ENCODE results near the gene DGLUCY.
"Not testable (repeated sequence)": the region's sequence is repeated elsewhere in the genome, so short reads cannot be mapped to it uniquely, and the experiment has no call there.

DGLUCY gene

DNA sequence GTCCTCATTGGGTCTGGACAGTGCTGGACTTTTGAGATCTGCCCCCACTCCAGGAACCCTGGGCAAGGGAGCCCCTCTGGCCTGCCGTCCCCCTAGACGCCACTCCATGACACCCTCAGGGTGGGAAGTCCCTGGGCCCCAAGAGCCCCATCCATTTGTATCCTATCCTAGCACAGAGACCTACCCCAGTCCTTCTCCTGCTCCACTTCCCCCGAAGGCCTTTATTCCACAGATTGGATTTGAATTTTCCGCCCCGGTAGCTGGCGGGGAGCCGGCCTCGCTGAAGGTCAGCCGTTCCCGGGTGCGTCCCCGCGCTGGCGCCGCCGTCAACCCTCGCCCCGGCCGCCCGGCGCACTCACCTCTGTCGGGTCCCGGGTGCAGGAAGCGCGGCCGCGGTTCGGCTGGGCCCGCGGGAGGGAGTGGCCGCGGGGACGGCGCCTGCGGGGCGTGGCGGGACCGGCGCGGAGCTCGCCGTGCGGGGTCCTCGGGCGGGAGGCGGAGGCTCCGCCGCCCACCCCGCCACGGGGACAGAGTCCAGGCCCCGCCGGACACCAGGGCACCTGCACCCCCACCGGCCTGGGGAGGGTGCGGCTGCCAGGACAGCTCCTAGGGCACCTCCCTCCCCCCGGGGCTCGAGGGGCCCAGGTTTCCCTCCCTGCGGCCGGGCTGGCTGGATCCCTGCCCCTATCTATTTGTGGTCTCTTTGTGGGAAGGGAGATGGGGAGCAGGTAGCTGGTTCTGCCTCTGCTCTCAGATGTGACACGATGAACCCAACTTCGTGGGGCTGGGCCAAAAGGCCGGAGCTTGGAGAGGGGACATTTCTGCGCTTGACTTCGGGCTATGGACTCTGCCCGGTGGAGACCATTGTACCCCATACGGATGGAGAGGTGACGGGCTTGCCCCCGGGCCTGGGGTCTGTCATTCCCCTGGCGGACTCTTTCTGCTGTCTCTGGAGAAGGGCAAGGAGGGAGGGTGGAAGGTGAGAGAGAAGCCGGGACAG, 150.6 kb downstream of the DGLUCY start:
- FAIRE-seq, result no peak

DNA sequence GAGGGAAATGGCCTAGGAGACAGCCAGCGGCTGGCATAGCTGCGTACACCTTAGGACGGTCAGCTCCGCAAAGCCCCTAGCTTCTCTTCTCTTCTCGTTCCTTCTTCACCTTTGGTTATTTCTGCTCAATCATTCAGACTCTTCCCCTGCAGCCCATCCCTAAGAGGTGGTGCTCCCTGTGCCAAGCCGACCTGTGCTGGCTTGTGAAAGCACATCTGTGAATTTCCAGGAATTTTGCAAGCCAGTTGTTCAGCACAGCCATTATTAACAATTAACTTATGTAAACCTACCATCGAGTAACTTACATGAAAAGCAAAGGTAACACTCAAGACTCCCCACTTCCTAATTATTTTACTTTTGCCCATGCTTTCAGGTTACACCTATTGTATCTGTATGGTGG, 151.5 kb downstream of the DGLUCY start:
- no peak for FAIRE-seq

GRCh38 chr14:91266276-91266675, 152.4 kb downstream of the DGLUCY start:
- not testable (repeated sequence) for FAIRE-seq

DNA sequence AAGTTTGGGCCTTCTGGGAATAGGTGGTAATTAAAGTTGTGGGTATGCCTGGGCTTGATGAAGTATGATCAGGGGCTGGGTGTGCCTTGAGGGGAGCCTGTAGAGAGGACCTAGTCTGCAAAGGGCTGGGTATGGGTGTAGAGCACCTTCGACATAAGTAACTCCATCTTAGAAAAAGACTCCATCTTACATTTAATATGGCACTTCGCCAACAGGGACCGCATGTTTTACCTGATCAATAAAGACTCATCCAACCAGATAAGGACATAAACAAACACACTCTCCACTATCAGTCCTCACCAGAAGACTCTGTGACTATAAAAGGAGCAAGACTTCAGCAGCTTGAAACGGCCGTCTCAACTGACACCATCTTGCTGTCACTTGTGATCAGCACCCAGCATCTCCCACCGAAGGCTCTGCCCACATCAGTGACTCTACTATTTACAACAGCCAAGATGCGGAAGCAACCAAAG, 154.1 kb downstream of the DGLUCY start:
- no peak for FAIRE-seq

DNA sequence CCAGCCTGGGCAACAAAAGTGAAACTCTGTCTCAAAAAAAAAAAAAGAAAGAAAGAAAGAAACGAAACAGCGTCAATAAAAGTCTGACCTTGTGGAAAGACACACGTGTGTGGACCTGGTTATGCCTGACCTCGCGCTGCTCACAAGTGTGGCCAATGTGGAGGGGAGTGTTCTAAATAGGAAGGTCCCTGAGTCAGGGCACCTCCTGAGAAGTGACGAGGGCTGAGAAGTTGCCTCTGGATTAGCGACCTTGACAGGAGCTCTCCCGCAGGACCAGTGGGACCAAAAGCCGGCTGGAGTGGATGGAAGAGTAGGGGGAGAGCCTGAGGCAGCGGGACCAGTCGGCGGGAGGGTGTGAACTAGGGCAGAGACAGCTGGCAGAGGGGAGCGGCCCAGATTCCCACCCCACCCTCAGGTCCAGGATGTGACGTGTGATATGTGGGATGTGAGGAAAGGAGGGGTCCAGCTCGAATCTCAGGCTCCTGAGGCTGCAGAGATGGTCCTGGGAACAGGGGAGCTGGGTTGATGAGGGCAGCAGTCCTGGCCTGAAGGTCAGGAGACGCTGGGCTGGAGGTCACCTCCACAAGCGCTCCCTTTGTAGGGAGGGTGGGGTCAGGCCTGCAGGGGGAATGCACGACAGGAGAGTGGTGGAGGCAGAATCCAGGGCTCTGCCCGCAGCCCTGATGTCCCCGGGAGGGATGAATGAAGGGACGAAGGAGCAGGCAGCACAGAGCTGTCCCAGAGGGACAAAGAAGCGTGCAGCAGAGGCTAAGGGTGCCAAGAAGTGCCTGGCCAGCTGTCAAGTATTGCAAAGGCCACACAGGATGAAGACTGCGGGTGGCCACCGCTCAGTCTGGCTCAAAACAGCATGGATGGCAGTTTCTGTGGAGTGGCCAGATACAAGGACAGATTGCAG, 155.5 kb downstream of the DGLUCY start:
- no peak for FAIRE-seq

GRCh38 chr14:91270188-91270587, 156.3 kb downstream of the DGLUCY start:
- FAIRE-seq, result no peak

DNA sequence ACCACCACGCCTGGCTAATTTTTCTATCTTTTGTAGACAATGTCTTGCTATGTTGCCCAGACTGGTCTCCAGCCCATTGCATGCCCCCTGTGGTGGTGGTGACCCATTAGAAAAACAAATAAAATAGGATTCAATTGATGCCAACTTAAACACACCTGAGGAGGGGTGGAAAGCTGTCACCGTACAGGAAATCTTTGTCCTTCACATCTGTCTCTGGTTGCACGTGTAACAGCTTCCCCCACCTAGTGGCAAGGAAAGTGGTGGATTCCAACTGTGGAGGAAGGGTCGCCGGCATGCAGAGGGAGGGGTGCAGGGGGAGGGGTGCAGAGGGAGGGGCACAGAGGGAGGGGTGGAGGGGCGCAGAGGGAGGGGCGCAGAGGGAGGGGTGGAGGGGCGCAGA, 156.7 kb downstream of the DGLUCY start:
- FAIRE-seq, result no peak

DNA sequence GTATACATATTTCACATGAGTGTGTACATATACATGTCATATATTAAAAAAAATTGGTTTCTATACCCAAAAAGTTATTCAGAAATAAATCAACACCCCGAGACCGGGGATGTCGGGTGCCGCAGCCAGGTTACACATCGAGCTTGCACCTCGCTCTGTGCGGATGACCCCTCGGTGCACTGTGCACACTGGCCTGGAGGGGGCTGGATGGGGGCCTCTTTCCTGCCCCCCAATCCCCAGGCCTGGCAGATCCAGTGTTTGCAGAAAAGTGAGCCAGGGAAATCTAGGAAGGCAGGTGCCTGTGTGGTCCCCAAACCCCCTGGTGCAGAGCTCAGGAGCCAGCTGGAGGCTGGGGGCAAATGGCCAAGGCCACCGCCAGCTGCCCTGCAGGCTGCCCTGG, 157.8 kb downstream of the DGLUCY start:
- no peak for FAIRE-seq

DNA sequence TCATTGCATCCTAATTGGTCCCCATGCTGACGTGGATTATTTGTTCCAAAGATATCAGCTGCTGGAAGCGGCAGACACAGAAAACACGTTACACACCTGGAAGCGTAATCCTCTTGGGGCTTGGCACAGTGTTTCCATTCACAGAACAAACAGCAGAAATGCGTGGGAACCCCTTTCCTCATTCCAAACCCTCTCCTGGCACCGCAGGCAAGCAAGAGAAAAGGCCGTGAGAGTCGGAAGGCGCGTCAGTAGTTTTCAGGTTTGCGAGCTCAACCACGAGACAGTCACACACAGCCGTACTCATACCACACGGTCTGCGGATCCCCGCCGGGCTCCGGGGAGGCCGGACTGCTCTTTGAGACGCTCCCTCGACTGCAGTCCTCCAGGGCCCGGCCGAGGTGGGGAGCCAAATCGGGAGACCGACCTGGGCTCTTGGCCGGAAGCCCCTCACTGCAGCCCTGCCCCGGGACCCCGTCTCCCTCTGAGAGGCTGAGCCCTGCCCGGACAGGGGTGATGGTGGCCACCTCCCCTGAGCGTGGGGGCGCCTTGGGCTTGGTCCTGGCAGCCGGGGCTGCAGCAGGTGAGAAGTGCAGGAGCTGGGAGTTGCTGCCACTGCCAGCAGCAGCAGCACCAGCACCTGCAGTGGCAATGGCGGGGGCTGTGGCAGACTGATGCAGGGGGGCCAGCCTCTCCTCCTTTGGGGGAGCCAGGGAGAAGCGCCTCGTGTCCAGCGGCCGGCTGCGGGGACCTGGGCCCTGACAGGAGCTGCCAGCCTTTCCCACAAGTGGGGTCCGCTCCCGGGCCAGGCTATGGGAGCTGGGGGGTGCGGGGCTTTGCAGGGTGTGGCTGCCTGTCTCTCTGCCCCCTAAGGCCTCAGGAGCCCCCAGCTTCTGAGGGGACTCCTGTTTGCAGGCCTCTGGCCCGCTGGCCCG, 158.7 kb downstream of the DGLUCY start:
- FAIRE-seq, result no peak

DNA sequence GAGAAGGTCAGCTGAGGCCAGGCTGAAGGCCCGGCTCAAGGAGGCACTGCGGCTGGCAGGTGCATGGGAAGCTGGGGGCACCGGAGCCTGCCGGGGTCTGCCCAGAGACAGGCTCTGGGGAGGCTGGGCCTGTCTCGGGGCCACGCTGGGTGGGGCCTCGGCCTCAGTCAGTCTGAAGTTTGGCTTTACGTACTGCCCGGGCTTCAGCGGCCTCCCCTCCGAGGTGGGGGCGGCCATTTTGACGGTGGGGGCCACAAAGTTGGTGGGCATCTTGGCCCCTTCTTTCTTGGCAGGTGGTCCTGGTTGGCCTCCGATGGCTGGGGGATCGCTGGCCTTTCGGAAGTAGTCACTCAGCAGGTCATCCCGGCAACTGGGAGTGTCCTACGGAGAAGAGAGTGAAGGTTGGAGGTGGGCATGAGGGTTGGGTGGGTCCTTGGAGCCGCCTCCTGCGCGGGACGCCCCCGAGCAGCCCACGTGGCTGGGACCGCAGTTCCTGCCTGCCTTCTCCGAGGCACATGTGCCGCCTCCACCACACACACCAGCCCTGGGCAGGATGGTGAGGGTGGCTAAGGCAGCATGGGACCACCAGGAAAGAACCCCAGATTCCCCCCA, 159.5 kb downstream of the DGLUCY start:
- no peak for FAIRE-seq

DNA sequence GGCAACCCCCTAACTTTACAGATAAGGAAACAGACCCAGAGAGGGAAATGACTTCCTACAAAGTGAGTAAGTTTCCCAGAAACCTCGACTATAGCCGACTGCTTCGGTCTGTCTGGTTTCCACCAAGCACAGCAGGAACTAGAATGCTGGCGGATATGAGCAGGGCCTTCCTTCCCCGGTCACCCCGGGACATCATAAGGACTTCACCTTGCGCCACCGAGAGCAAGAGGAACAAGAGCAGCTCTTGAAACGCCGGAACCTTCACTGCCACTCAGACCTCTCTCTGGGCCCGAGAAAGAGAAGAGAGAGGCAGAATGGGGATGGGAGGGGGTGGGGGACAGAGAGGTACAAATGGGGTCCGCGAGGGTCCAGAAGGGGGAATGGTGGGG, 160.0 kb downstream of the DGLUCY start:
- FAIRE-seq, result no peak

- FAIRE-seq, result no peak
Observed at GRCh38 chr14:91274796-91275195, 160.9 kb downstream of the DGLUCY start.
